ENCODE measurements around the gene JARID2.

DNA sequence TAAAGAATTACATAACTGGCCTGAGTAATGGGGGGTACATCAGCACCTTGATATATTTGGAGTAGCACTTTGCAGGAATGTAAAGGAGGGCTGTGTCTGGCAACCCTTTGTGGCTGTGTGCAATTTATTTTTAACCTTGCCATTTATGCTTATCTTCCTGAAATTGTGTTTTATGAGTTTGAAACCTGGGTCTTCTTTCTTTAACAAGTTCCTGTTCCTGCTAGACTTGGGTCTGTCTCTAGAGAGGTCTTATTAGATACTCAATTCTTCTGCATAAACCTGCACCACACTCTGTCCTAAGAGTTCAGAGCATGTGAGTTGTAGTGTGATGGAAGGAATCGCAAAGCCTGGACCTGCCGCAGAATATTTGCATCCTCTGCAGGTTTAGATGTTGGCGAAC is 181.0 kb downstream of the JARID2 start:
- TF ChIP-seq, protein P1, sequence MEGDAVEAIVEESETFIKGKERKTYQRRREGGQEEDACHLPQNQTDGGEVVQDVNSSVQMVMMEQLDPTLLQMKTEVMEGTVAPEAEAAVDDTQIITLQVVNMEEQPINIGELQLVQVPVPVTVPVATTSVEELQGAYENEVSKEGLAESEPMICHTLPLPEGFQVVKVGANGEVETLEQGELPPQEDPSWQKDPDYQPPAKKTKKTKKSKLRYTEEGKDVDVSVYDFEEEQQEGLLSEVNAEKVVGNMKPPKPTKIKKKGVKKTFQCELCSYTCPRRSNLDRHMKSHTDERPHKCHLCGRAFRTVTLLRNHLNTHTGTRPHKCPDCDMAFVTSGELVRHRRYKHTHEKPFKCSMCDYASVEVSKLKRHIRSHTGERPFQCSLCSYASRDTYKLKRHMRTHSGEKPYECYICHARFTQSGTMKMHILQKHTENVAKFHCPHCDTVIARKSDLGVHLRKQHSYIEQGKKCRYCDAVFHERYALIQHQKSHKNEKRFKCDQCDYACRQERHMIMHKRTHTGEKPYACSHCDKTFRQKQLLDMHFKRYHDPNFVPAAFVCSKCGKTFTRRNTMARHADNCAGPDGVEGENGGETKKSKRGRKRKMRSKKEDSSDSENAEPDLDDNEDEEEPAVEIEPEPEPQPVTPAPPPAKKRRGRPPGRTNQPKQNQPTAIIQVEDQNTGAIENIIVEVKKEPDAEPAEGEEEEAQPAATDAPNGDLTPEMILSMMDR (IDR thresholded peaks at IDR 0.05; ENCODE audit: low read length), result no peak
- no peak for TF ChIP-seq EZH2 (IDR thresholded peaks at IDR 0.05; ENCODE audit: borderline replicate concordance, low read length)

All from OCI-LY1 (cell line).